GM18519 (cell line): ENCODE results near the gene MED20.

Experiments
- ATAC-seq: cut with Tn5 transposase; IDR thresholded peaks from one replicate; pipeline ENCODE4 v1.9.1; 2021; ENCODE audit warnings: mild to moderate bottlenecking, moderate library complexity; ENCODE audit not compliant: unreplicated experiment, low FRiP score

MED20 gene

GRCh38 chr6:41914869-41915530 is 5.9 kb downstream of the MED20 start:
- no peak for ATAC-seq

- ATAC-seq, result no peak
Observed at GRCh38 chr6:41914343-41914742, 6.6 kb downstream of the MED20 start.

- no peak for ATAC-seq
Observed at GRCh38 chr6:41909727-41910126, 11.2 kb downstream of the MED20 start.

GRCh38 chr6:41901882-41902519 is 18.9 kb downstream of the MED20 start:
- ATAC-seq, result no peak

- ATAC-seq, result no peak
Observed at GRCh38 chr6:41900861-41901260, 20.1 kb downstream of the MED20 start.

GRCh38 chr6:41896281-41896680 is 24.7 kb downstream of the MED20 start:
- ATAC-seq, result no peak

- peak; percentile 57 for ATAC-seq
Observed at GRCh38 chr6:41895300-41896233, 25.4 kb downstream of the MED20 start, which contains the start of gene USP49. USP49 (minus strand) TSS chr6:41895375; CDS start chr6:41806983, 88,392 bp downstream.

GRCh38 chr6:41894366-41895299 is 26.3 kb downstream of the MED20 start:
- no peak for ATAC-seq

- ATAC-seq, result no peak
Observed at GRCh38 chr6:41892921-41893564, 27.9 kb downstream of the MED20 start.

GRCh38 chr6:41887331-41887751 is 33.6 kb downstream of the MED20 start:
- ATAC-seq, result no peak

- ATAC-seq, result no peak
Observed at GRCh38 chr6:41885930-41886329, 35.0 kb downstream of the MED20 start.

GRCh38 chr6:41884957-41885356 is 36.0 kb downstream of the MED20 start:
- ATAC-seq, result no peak

- no peak for ATAC-seq
Observed at GRCh38 chr6:41881506-41881905, 39.4 kb downstream of the MED20 start.

GRCh38 chr6:41878961-41879405 is 42.0 kb downstream of the MED20 start:
- ATAC-seq, result no peak

- ATAC-seq, result no peak
Observed at GRCh38 chr6:41878246-41878645, 42.7 kb downstream of the MED20 start.

GRCh38 chr6:41877051-41877680 is 43.8 kb downstream of the MED20 start:
- no peak for ATAC-seq

- ATAC-seq, result no peak
Observed at GRCh38 chr6:41874741-41875140, 46.2 kb downstream of the MED20 start.

GRCh38 chr6:41872147-41872546 is 48.8 kb downstream of the MED20 start:
- no peak for ATAC-seq

GRCh38 chr6:41871691-41872090 is 49.2 kb downstream of the MED20 start:
- no peak for ATAC-seq
